D721Med (cell line): Measurements from ENCODE around the gene SLC38A4.

Source experiments
- DNase-seq: peaks from one replicate; pipeline ENCODE4 v3.0.0; 2011; ENCODE audit warnings: low spot score; ENCODE audit not compliant: insufficient read length
- FAIRE-seq: peaks from 2 replicates; lab custom pipeline; 2011; peaks lifted over from hg19 to GRCh38; lab: Jason Lieb, UNC
- TF ChIP-seq, protein P1 (sequence below): IDR thresholded peaks from 2 replicates; pipeline ENCODE4 v1.5.1; 2012; ENCODE audit warnings: mild to moderate bottlenecking, control low read depth; ENCODE audit not compliant: insufficient read depth; ENCODE audit errors: missing control alignments

SLC38A4 gene

DNA sequence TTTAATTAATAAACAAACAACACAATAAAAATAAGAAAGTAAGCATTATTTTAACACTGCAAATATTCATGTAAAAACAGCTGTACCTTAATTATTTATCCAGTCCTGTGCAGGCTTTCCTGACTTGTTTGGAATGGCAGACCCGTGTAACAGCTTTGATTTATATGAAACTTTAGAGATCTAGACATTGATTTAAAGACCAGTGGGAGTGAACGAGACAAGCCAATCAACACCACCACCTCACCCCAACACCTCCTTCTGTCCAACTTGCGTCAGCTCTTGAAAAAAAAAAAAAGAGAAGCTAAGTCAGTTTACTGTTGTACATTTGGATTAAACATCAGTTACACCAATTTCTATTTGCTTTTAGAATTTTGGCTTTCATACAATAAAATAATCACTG lies 22.3 kb downstream of the SLC38A4 start:
- FAIRE-seq, result no peak
- TF ChIP-seq, protein P1, sequence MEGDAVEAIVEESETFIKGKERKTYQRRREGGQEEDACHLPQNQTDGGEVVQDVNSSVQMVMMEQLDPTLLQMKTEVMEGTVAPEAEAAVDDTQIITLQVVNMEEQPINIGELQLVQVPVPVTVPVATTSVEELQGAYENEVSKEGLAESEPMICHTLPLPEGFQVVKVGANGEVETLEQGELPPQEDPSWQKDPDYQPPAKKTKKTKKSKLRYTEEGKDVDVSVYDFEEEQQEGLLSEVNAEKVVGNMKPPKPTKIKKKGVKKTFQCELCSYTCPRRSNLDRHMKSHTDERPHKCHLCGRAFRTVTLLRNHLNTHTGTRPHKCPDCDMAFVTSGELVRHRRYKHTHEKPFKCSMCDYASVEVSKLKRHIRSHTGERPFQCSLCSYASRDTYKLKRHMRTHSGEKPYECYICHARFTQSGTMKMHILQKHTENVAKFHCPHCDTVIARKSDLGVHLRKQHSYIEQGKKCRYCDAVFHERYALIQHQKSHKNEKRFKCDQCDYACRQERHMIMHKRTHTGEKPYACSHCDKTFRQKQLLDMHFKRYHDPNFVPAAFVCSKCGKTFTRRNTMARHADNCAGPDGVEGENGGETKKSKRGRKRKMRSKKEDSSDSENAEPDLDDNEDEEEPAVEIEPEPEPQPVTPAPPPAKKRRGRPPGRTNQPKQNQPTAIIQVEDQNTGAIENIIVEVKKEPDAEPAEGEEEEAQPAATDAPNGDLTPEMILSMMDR, result no peak

DNA sequence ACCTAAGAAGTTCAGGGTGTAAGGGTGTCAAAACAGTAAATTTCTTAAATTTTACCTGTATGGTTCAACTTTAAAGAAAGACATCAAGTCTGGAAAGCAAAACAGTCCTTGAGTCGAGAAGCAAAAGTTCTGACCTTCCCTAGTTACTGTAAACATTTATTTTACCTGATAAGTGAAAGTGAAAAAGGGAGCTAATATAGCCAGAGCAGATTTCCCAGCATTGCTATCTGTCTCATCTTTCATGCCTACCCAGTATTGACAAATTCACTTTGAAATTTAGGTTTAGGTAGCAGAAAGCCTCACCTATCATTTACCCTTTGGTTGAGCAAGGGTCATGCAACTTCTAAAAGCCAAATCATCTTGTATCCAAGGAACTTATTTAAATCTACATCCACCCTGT lies 24.5 kb downstream of the SLC38A4 start:
- no peak for DNase-seq
- TF ChIP-seq, protein P1, result no peak
- no peak for FAIRE-seq

More for the DNA sequence above, 22.3 kb downstream of the SLC38A4 start:
- no peak for DNase-seq

- TF ChIP-seq, protein P1, result no peak
- DNase-seq, result no peak
- FAIRE-seq, result no peak
Observed at GRCh38 chr12:46800160-46800559, 25.6 kb downstream of the SLC38A4 start.

DNA sequence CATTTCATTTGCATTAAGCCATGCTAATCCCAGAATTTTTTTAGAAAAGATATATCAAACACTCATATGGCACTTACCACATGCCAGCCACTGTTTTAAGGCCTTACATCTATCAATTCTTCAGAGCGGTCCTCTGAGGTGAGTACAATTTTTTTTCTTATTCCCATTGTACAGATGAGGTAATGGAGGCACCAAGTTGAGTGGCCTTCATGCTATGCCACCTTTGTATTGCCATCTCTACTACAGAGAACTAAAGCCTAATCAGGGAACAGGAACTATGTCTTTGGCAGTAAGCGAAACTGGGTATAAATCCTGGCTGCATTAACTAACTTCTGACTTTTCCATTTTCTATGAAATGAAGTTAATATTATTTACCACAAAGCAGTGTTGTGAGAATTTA lies 27.1 kb downstream of the SLC38A4 start:
- FAIRE-seq (no peak), DNase-seq (no peak)
- TF ChIP-seq, protein P1, result no peak

DNA sequence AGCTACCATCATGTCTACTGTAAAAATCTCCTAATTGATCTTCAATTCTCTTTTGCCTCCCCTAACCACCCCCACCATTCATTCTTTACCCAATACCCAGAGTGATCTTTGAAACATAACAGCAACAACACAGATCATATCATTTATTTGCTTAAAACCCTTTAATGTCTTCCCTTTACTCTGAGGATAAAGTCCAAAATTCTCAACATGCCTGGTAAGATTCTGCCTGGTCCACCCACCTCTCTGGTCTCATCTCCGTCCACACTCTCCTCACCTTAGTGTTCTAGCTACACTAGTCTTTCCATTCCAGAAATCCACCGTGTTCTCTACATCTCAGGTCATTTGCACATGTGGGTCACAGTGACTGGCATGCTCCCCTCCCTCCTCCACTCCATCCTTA lies 27.7 kb downstream of the SLC38A4 start:
- no peak for DNase-seq
- TF ChIP-seq, protein P1, result no peak
- no peak for FAIRE-seq

DNA sequence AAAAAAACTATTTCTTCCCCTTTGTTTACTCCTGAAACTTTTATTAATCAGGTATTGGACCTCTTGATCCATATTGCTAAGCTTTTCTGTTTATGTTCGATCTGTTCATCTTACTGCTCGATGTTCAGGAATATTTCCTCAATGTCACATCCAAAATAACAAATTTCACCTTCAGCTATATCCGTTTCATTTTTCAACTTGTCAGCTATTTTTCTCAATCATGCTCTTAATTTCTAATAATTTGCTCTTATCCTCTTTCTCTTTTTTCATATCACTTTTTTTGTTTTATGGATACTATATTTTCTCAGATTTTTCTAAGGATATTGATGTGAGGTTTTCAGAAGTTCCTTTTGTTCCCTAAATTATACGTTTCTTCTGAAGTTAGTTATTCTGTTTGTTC lies 29.8 kb downstream of the SLC38A4 start:
- FAIRE-seq (no peak), DNase-seq (no peak)
- TF ChIP-seq, protein P1, result no peak

DNA sequence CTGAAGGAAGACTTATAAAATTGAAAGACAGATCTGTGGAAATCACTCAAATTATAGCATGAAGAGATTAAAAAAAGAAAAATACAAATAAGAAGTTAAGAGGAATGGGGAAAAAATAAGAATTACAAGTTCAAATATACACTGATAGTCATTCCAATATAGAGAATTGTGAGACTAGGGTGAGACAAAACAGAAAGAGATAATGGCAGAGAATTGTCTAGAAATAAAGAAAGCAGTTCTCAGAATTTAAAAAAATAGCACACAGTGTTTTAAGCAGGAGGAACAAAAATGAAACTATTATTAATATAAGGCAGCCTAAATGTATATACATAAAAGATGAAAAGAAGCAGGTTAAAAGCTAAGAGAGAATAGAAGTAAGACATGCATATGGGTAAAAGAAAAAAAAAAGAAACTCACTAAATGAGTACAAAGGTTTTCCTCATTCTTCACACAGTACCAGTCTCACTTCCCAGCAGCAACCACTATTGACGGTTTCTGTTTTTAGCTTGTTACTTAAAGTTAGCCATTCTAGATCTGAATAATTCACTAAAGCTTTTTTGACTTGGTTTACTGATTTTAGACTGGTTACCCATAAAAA lies 31.1 kb downstream of the SLC38A4 start:
- no peak for DNase-seq
- TF ChIP-seq, protein P1, result no peak
- no peak for FAIRE-seq
